Measurements from ENCODE around the gene MRPL58.

- TF ChIP-seq CTCF (IDR thresholded peaks at IDR 0.05) = no peak
- no peak for TF ChIP-seq POLR2A (IDR thresholded peaks at IDR 0.05)
Measured at GRCh38 chr17:75033346-75034235, 21.1 kb downstream of the MRPL58 start.

Measured in esophagus squamous epithelium (tissue), 4 donors.